NT2/D1 (cell line): Measurements from ENCODE around the gene RAB31.

Experiments
- YY1 ChIP-seq: IDR thresholded peaks from 2 replicates; pipeline ENCODE4 v1.6.1; 2011; ENCODE audit not compliant: insufficient read length, insufficient read depth
- ZNF274 ChIP-seq: IDR thresholded peaks from 2 replicates; pipeline ENCODE4 v1.6.1; 2011; ENCODE audit warnings: mild to moderate bottlenecking, low read depth, low read length

GRCh38 chr18:9694174-9694573 is 13.9 kb upstream of the RAB31 start:
- TF ChIP-seq ZNF274 (no peak), YY1 (no peak)
